ENCODE results near the gene GALNT5.

The GALNT5 gene

DNA sequence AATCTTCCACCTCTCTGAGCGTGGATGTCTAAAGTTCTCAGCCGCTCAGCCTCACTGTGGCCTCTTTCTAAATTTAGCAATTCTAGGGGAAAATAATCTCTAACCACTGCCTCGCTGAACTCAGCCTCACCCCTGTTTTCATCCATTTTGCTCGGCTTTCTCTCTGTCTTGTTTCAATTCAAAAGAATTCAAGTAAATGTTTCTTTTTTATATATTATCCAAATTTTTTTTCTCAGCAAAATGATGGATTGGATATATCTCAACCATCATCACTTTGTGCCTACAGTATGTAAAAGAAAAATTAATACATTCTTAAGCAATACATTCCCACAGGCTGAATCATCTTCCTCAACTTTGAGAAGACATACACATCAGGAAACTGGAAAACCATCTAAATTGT, 24.0 kb upstream of the GALNT5 start:
- TF ChIP-seq, protein P1, sequence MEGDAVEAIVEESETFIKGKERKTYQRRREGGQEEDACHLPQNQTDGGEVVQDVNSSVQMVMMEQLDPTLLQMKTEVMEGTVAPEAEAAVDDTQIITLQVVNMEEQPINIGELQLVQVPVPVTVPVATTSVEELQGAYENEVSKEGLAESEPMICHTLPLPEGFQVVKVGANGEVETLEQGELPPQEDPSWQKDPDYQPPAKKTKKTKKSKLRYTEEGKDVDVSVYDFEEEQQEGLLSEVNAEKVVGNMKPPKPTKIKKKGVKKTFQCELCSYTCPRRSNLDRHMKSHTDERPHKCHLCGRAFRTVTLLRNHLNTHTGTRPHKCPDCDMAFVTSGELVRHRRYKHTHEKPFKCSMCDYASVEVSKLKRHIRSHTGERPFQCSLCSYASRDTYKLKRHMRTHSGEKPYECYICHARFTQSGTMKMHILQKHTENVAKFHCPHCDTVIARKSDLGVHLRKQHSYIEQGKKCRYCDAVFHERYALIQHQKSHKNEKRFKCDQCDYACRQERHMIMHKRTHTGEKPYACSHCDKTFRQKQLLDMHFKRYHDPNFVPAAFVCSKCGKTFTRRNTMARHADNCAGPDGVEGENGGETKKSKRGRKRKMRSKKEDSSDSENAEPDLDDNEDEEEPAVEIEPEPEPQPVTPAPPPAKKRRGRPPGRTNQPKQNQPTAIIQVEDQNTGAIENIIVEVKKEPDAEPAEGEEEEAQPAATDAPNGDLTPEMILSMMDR (conservative IDR thresholded peaks at IDR 0.05; ENCODE audit: low read depth, low read length): no peak
- peak; percentile 54 for DNase-seq (ENCODE audit: low read depth)
- H3K4me3 ChIP-seq (ENCODE audit: low read depth, low read length): no peak overlapping the region

DNA sequence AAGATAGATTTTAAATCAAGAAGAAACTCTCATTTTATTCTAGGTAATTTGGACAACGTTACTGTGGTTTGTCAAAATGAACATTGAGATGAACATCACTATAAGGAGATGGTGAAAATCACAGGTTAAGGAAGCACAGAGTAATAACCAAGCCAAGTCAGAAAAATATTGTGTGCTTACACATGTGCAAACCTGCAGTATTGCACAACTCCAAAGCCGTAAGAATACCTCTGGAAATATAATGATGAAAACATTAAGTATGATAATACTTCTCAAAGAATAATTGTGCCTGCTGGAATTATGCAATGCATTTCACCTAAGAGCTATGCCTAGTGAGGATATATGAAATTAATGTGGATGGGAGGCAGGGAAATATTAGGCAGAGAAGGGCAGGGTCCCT, 21.1 kb upstream of the GALNT5 start:
- H3K4me3 ChIP-seq (ENCODE audit: low read depth, low read length): no peak overlapping the region
- TF ChIP-seq, protein P1 (conservative IDR thresholded peaks at IDR 0.05; ENCODE audit: low read depth, low read length): no peak
- no peak for DNase-seq (ENCODE audit: low read depth)

DNA sequence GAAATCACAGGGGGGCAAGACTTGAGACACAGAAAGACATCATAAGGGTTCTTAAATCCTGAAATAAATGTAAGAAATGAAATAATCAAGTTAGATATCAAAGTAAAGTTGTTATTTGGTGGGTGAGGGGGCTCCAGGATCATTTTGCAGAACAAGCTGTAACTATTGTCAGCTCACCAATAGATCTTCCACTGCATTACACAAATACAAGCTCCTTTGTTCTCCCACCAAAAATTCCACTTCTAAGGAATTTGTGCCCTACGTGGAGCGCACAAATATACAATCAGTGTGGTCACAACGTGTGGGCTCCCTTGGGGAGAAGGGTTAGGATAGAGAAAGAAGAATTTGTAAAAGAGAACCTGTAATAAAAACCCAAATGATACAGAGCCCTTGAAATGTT, 19.2 kb upstream of the GALNT5 start:
- H3K4me3 ChIP-seq (ENCODE audit: low read depth, low read length): no peak overlapping the region
- TF ChIP-seq, protein P1 (conservative IDR thresholded peaks at IDR 0.05; ENCODE audit: low read depth, low read length): no peak
- DNase-seq (ENCODE audit: low read depth): no peak

DNA sequence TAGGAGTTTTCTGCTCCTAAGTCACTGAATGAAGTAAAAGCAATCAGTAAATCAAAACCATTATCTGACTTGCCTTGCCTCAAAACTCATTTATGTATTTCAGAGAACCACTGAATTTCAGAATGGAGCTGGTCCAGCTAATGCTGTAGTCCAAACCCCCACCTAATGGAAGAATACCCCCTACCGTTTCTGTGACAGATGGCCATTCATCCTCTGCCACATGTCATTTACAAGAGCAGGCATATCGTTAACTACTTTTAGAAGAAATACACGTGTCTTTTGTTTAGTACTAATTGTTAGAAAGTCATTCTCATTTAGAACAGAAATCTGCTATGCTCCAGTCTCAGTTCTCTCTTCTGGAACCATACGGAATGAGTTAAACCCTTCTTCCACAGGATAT, 12.8 kb upstream of the GALNT5 start:
- TF ChIP-seq, protein P1 (conservative IDR thresholded peaks at IDR 0.05; ENCODE audit: low read depth, low read length): no peak
- no peak overlapping the region for H3K4me3 ChIP-seq (ENCODE audit: low read depth, low read length)
- no peak for DNase-seq (ENCODE audit: low read depth)

DNA sequence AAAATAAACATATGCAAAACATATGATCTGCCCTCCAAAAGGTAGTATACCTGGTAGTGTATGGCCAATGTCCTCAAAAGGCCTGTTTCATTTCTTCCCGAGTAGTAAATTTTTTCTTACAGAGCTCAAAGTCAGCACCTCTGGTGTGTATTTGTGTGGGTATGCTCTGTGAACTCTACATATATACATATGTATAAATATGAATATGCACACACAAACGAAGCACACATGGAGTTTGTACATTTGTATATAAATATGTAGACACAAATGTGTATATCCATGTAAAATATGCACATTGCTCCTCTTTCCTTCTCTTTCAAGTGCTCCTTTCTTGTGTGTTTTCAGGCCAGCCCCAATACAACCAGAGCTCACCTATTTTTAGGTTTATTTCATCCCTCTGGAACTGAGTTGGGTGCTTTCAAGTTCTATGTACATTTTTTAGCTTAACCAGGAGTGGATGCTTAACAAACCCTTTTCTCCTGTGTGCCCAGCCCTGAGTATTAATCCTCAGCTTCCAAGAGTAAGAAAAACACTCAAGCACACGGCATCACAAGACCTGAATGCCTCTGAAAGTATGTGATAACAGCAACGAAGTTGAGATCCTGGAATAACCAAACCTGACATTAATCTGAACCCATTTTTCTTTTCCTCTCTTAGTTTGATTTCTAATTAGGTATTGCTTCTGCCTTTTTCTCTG, 12.2 kb upstream of the GALNT5 start:
- H3K4me3 ChIP-seq (ENCODE audit: low read depth, low read length): no peak overlapping the region
- TF ChIP-seq, protein P1 (conservative IDR thresholded peaks at IDR 0.05; ENCODE audit: low read depth, low read length): no peak
- DNase-seq (ENCODE audit: low read depth): no peak

DNA sequence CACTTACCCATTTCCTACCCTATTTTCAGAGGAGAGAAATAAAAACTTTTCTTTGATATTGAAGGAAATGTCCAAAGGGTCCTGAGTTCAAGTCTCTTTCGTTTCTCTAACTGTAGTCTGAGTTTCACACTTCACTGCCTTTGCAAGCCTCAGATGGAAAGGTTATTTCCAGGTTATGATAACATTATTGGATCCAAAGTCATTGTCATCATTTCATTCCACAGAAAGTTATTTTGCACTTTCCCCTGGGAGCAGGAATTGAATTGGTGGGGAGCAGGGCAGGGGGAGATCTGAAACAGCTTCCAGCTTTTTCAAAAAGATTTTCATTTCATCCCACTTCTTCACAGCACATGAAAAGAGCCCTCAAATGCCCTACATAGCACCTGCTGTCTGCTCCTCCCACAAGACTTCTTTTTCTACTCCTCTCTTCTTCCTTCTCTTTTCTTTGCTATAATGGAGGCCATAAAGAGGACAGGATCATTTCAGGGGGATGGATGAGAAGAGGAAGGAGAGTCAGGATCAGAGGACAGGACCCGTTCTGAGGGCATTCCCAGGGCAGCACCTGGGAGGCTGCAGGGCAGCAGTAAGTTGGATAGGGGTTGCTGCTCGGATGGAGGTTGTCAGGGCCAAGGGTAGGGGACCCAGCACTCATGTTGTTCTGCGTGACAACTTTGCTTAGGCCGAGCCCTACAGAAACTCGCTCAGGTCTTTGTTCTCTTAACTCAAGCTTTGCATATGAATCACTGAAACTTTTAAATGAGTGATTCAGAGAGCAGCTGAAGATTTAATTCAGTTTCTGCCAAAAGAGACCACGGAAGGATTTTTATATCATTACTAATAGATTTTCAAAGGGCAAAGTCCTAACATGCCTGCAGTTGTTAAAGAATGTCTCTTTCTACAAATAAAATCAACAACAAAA, 11.4 kb upstream of the GALNT5 start:
- no peak overlapping the region for H3K4me3 ChIP-seq (ENCODE audit: low read depth, low read length)
- DNase-seq (ENCODE audit: low read depth): peak; percentile 65
- TF ChIP-seq, protein P1 (conservative IDR thresholded peaks at IDR 0.05; ENCODE audit: low read depth, low read length): no peak
